Uterus (tissue), 4 donors: ENCODE data around the gene ZC3H14. TPM values are rescaled to one million over a fixed set of nuclear protein-coding genes. Genes with fewer than 3 reads are reported as not detected.

Experiments used
- DNase-seq, 2 donors: peaks; one replicate each; pipeline ENCODE4 v3.0.0-alpha.2; 2019 to 2020
- H3K27ac ChIP-seq, 2 donors: fragments of 200-600 bp; sonication (generic); 1 replicate in 1 of 2; 2 replicates in 1 of 2; pipeline ENCODE4 v1.5.1; 2016 to 2018
- H3K27me3 ChIP-seq, 2 donors: fragments of 200-600 bp; sonication (generic); one replicate each; pipeline ENCODE4 v1.5.1; 2018 to 2019; ENCODE audit warnings: control low read depth in 1 of 2
- H3K36me3 ChIP-seq, 2 donors: fragments of 200-600 bp; sonication (generic); one replicate each; pipeline ENCODE4 v1.5.1; 2019; ENCODE audit warnings: control low read depth in 1 of 2
- H3K4me1 ChIP-seq, 2 donors: fragments of 200-600 bp; sonication (generic); one replicate each; pipeline ENCODE4 v1.5.1; 2018 to 2019; ENCODE audit warnings: control low read depth in 1 of 2
- H3K4me3 ChIP-seq, 2 donors: fragments of 200-600 bp; sonication (generic); 1 replicate in 1 of 2; 2 replicates in 1 of 2; pipeline ENCODE4 v1.5.1; 2018 to 2019; ENCODE audit warnings: mild to moderate bottlenecking in 1 of 2
- H3K9me3 ChIP-seq, 2 donors: fragments of 200-600 bp; sonication (generic); one replicate each; pipeline ENCODE4 v1.5.1; 2019; ENCODE audit warnings: control low read depth in 1 of 2
- CTCF ChIP-seq, 4 experiments: fragments of 200-600 bp in 2 of 4; fragments of 450-650 bp in 2 of 4; sonication (generic) in 2 of 4; IDR thresholded peaks; one replicate each; pipeline ENCODE4 v1.5.1; 2016 to 2019; ENCODE audit warnings: antibody characterized with exemption in 4 of 4, mild to moderate bottlenecking in 2 of 4, moderate library complexity in 1 of 4
- POLR2A ChIP-seq, 2 donors: fragments of 450-650 bp; IDR thresholded peaks; one replicate each; pipeline ENCODE4 v1.6.1; 2016; ENCODE audit warnings: antibody characterized with exemption in 2 of 2, mild to moderate bottlenecking in 1 of 2, moderate library complexity in 1 of 2
- intact Hi-C: fragments of 100-400 bp; cut with DNase I; formaldehyde crosslinking; loops from one replicate; pipeline ENCODE4 v1.15.1; 2023; ENCODE audit warnings: low total_unique reads
- total RNA-seq, 4 donors: library from RNA; depleted of rRNA in 3 of 4; stranded (reverse); fragments of >200 nt in 3 of 4; gene quantifications; one replicate each; pipeline versions ENCODE4 v1.1.0 to v1.2.4, GENCODE V29; 2014 to 2023
- donor health status: DM: yes; HTN: yes; CAD: no.

ZC3H14 gene
- total RNA-seq, 4 donors from 2014 or later, result 40.9 to 96.2 (median 69.7) TPM

- Histone ChIP-seq H3K36me3 (no peaks in the 10 kb centered on the region), H3K4me3 (peak overlapping the region; percentile 80 to 89), H3K27ac (peak overlapping the region; percentile 88 to 92), H3K9me3 (no peaks in the 10 kb centered on the region), H3K27me3 (no peaks in the 10 kb centered on the region), H3K4me1 (no peaks in the 10 kb centered on the region)
- TF ChIP-seq CTCF (IDR thresholded peaks at IDR 0.05), result no peak
- no peak for TF ChIP-seq POLR2A (IDR thresholded peaks at IDR 0.05)
- intact Hi-C loops, result no loop called here
- DNase-seq, result no peak
Observed at GRCh38 chr14:88563845-88564244, 1.0 kb downstream of the ZC3H14 start.

- intact Hi-C loops, result no loop called here
Observed at GRCh38 chr14:88565427-88565826, 2.6 kb downstream of the ZC3H14 start.

GRCh38 chr14:88568196-88568595, 5.4 kb downstream of the ZC3H14 start:
- intact Hi-C loops, result no loop called here
- Histone ChIP-seq H3K27me3 (no peaks in the 10 kb centered on the region), H3K9me3 (no peaks in the 10 kb centered on the region), H3K4me1 (no peaks in the 10 kb centered on the region), H3K27ac (no peak overlapping the region), H3K36me3 (no peaks in the 10 kb centered on the region), H3K4me3 (no peak overlapping the region)
- TF ChIP-seq POLR2A (IDR thresholded peaks at IDR 0.05) (no peak), CTCF (IDR thresholded peaks at IDR 0.05) (no peak)
- no peak for DNase-seq

More at GRCh38 chr14:88565427-88565826, 2.6 kb downstream of the ZC3H14 start:
- Histone ChIP-seq H3K9me3 (no peaks in the 10 kb centered on the region), H3K36me3 (no peaks in the 10 kb centered on the region), H3K4me3 (no peak overlapping the region), H3K27me3 (no peaks in the 10 kb centered on the region), H3K27ac (no peak overlapping the region), H3K4me1 (no peaks in the 10 kb centered on the region)
- DNase-seq, result no peak
- TF ChIP-seq CTCF (IDR thresholded peaks at IDR 0.05) (no peak), POLR2A (IDR thresholded peaks at IDR 0.05) (no peak)

- H3K36me3 ChIP-seq, result no peaks in the 10 kb centered on the region
- H3K9me3 ChIP-seq, result no peaks in the 10 kb centered on the region
Observed at GRCh38 chr14:88572117-88572516, 9.3 kb downstream of the ZC3H14 start.

GRCh38 chr14:88576222-88576621, 13.4 kb downstream of the ZC3H14 start:
- no peaks in the 10 kb centered on the region for H3K27me3 ChIP-seq
- intact Hi-C loops, result no loop called here
- DNase-seq, result no peak
- no peak overlapping the region for H3K27ac ChIP-seq
- H3K4me3 ChIP-seq, result no peak overlapping the region
- TF ChIP-seq POLR2A (IDR thresholded peaks at IDR 0.05) (no peak), CTCF (IDR thresholded peaks at IDR 0.05) (no peak)
- H3K4me1 ChIP-seq, result no peaks in the 10 kb centered on the region
- no peaks in the 10 kb centered on the region for H3K36me3 ChIP-seq
- H3K9me3 ChIP-seq, result no peaks in the 10 kb centered on the region

More at GRCh38 chr14:88572117-88572516, 9.3 kb downstream of the ZC3H14 start:
- Histone ChIP-seq H3K4me3 (no peak overlapping the region), H3K27me3 (no peaks in the 10 kb centered on the region), H3K27ac (no peak overlapping the region), H3K4me1 (no peaks in the 10 kb centered on the region)
- TF ChIP-seq CTCF (IDR thresholded peaks at IDR 0.05) (no peak), POLR2A (IDR thresholded peaks at IDR 0.05) (no peak)
- no peak for DNase-seq
- intact Hi-C loops, result no loop called here
